K562 (cell line): ENCODE data around the gene PLTP. TPM values are rescaled to one million over a fixed set of nuclear protein-coding genes. Genes with fewer than 3 reads are reported as not detected.

Source experiments
- ATAC-seq: fragments of 200-7000 bp; cut with Tn5 transposase; 3 replicates; pipeline ENCODE4 v1.9.1; 2020; ENCODE audit warnings: moderate library complexity
- BruUV-seq: library from RNA; stranded (reverse); fragments of 400-500 nt; replicated peaks from 2 replicates; lab custom pipeline; 2021; lab: Mats Ljungman, UMichigan
- CTCF ChIA-PET: fragments of 300-600 bp; formaldehyde crosslinking; extraction: SDS; loops from one replicate; lab custom pipeline; 2021; ENCODE audit warnings: low intra/inter-chr PET ratio; lab: Yijun Ruan, JAX
- POLR2A ChIA-PET: fragments of 300-600, 350-650 bp; sonication (Branson Sonifier 250); formaldehyde crosslinking; extraction: SDS; loops from one replicate; lab custom pipeline; 2021; ENCODE audit warnings: antibody characterized with exemption, inconsistent platforms; lab: Yijun Ruan, JAX
- DNase-seq, 4 experiments: peaks; one replicate each; pipeline versions ENCODE4 v3.0.0 to v3.0.0-alpha.2; 2011 to 2018; ENCODE audit warnings: low spot score in 3 of 4, mixed read lengths in 3 of 4; ENCODE audit errors: extremely low read depth in 1 of 4
- FAIRE-seq: peaks from 2 replicates; lab custom pipeline; 2011; peaks lifted over from hg19 to GRCh38; lab: Jason Lieb, UNC
- H2AFZ ChIP-seq: 2 replicates; pipeline ENCODE4 v1.6.0; 2011; ENCODE audit warnings: low read depth, low read length, control low read depth, inconsistent platforms
- H3K27ac ChIP-seq: fragments of 200-600 bp; 3 replicates; pipeline ENCODE4 v1.8.0; 2011; ENCODE audit warnings: low read depth, mild to moderate bottlenecking, control low read depth, inconsistent platforms, low read length, moderate library complexity, mixed read lengths; ENCODE audit errors: extremely low read depth
- H3K27me3 ChIP-seq, 2 experiments: fragments of 300-600 bp in 1 of 2; 2 replicates in 1 of 2; 3 replicates in 1 of 2; pipeline versions ENCODE4 v1.6.0 to v1.8.0; 2011; ENCODE audit warnings: inconsistent platforms in 2 of 2, low read length in 2 of 2, mild to moderate bottlenecking in 1 of 2, mixed read lengths in 1 of 2, moderate library complexity in 1 of 2; ENCODE audit not compliant: control insufficient read depth in 2 of 2, insufficient read depth in 2 of 2
- H3K36me3 ChIP-seq: fragments of 300-600 bp; 3 replicates; pipeline ENCODE4 v1.8.0; 2011; ENCODE audit warnings: mild to moderate bottlenecking, low read length, inconsistent platforms; ENCODE audit not compliant: control insufficient read depth, insufficient read depth
- H3K4me1 ChIP-seq, 2 experiments: fragments of 200-600 bp in 1 of 2; replicated peaks in 1 of 2; 2 replicates in 1 of 2; 3 replicates in 1 of 2; pipeline versions ENCODE4 v1.5.1 to v1.8.0; 2011; ENCODE audit warnings: inconsistent platforms in 2 of 2, low read length in 2 of 2, mild to moderate bottlenecking in 1 of 2, mixed read lengths in 1 of 2, moderate library complexity in 1 of 2; ENCODE audit not compliant: control insufficient read depth in 2 of 2, insufficient read depth in 2 of 2
- H3K4me2 ChIP-seq: 2 replicates; pipeline ENCODE4 v1.6.1; 2011; ENCODE audit warnings: low read length, control low read depth, inconsistent platforms, mixed read lengths; ENCODE audit not compliant: insufficient read depth
- H3K4me3 ChIP-seq: fragments of 200-600 bp; sonication (generic), shearing (Covaris generic); 2 replicates; pipeline ENCODE4 v1.5.1; 2016; ENCODE audit warnings: control low read depth, inconsistent platforms
- H3K79me2 ChIP-seq: fragments of 200-600 bp; 3 replicates; pipeline ENCODE4 v1.8.0; 2011; ENCODE audit warnings: low read length, inconsistent platforms; ENCODE audit not compliant: control insufficient read depth, insufficient read depth
- H3K9ac ChIP-seq, 2 experiments: 2 replicates each; pipeline versions ENCODE4 v1.6.0 to v1.6.1; 2011; ENCODE audit warnings: low read depth in 2 of 2, low read length in 2 of 2, control low read depth in 1 of 2, inconsistent platforms in 1 of 2, mild to moderate bottlenecking in 1 of 2, mixed read lengths in 1 of 2; ENCODE audit not compliant: insufficient read depth in 1 of 2
- H3K9me1 ChIP-seq: one replicate; pipeline ENCODE4 v1.6.0; 2011; ENCODE audit warnings: inconsistent platforms, mild to moderate bottlenecking, low read length, moderate library complexity; ENCODE audit not compliant: control insufficient read depth, insufficient read depth
- H3K9me3 ChIP-seq: replicated peaks from 2 replicates; pipeline ENCODE4 v1.5.1; 2011; ENCODE audit warnings: low read depth, low read length, inconsistent platforms; ENCODE audit not compliant: control insufficient read depth, insufficient read depth
- H4K20me1 ChIP-seq: replicated peaks from 2 replicates; pipeline ENCODE4 v1.6.1; 2011; ENCODE audit warnings: low read length, inconsistent platforms, mixed read lengths; ENCODE audit not compliant: control insufficient read depth, insufficient read depth
- CBX5 ChIP-seq: IDR thresholded peaks from 2 replicates; pipeline ENCODE4 v1.6.1; 2014; ENCODE audit warnings: low read depth, borderline replicate concordance
- CHCHD3 ChIP-seq: fragments of 250-450 bp; sonication (Bioruptor Pico); IDR thresholded peaks from 2 replicates; pipeline ENCODE4 v2.1.2; 2022; ENCODE audit warnings: mild to moderate bottlenecking
- DNMT1 ChIP-seq: fragments of 450-650 bp; IDR thresholded peaks from 2 replicates; pipeline ENCODE4 v1.6.1; 2016; ENCODE audit warnings: antibody characterized with exemption, mild to moderate bottlenecking
- FIP1L1 ChIP-seq: fragments of 200-400 bp; formaldehyde crosslinking; IDR thresholded peaks from 2 replicates; pipeline ENCODE4 v1.6.1; 2018; ENCODE audit warnings: mild to moderate bottlenecking, low read depth, low read length; ENCODE audit not compliant: poor library complexity, severe bottlenecking
- NCOA4 ChIP-seq: fragments of 450-650 bp; IDR thresholded peaks from 2 replicates; pipeline ENCODE4 v1.6.1; 2018; ENCODE audit warnings: mild to moderate bottlenecking; ENCODE audit not compliant: partially characterized antibody
- NR3C1 ChIP-seq: sonication (generic); formaldehyde crosslinking; IDR thresholded peaks from 2 replicates; pipeline ENCODE4 v1.8.1; 2022; ENCODE audit warnings: missing genetic modification reagents
- POLR2AphosphoS2 ChIP-seq: IDR thresholded peaks from 2 replicates; pipeline ENCODE4 v1.6.1; 2012; ENCODE audit warnings: low read length, improper control_type of control experiment
- POU5F1 ChIP-seq: fragments of 150-350 bp; IDR thresholded peaks from 2 replicates; pipeline ENCODE4 v1.6.1; 2014; ENCODE audit warnings: borderline replicate concordance, low read length, low read depth, mild to moderate bottlenecking; ENCODE audit not compliant: partially characterized antibody
- RBM25 ChIP-seq: fragments of 200-400 bp; formaldehyde crosslinking; IDR thresholded peaks from 2 replicates; pipeline ENCODE4 v1.6.1; 2018; ENCODE audit warnings: low read length, low read depth, moderate library complexity; ENCODE audit not compliant: severe bottlenecking
- RFX7 ChIP-seq: fragments of 250-450 bp; sonication (Bioruptor Pico); IDR thresholded peaks from 2 replicates; pipeline ENCODE4 v1.5.1; 2021; ENCODE audit warnings: mild to moderate bottlenecking
- RHOXF2B ChIP-seq: fragments of 250-450 bp; sonication (Bioruptor Pico); conservative IDR thresholded peaks from 2 replicates; pipeline ENCODE4 v1.5.1; 2021
- RNF2 ChIP-seq: sonication (generic); IDR thresholded peaks from 2 replicates; pipeline ENCODE4 v1.6.1; 2016
- TCF3 ChIP-seq: sonication (generic); formaldehyde crosslinking; IDR thresholded peaks from 2 replicates; pipeline ENCODE4 v1.4.0; 2020; ENCODE audit warnings: mild to moderate bottlenecking, missing genetic modification reagents
- TSHZ1 ChIP-seq: fragments of 250-450 bp; sonication (Bioruptor Pico); IDR thresholded peaks from 2 replicates; pipeline ENCODE4 v1.4.0; 2020; ENCODE audit warnings: mild to moderate bottlenecking, moderate library complexity
- UBTF ChIP-seq, 2 experiments: IDR thresholded peaks; 2 replicates each; pipeline ENCODE4 v1.6.1; 2012; ENCODE audit warnings: improper control_type of control experiment in 2 of 2, low read depth in 2 of 2, low read length in 2 of 2, borderline replicate concordance in 1 of 2
- ZBTB34 ChIP-seq: fragments of 250-450 bp; sonication (Bioruptor Pico); IDR thresholded peaks from 2 replicates; pipeline ENCODE4 v1.8.0; 2021; ENCODE audit warnings: mild to moderate bottlenecking, moderate library complexity
- ZNF224 ChIP-seq: sonication (generic); formaldehyde crosslinking; IDR thresholded peaks from 2 replicates; pipeline ENCODE4 v1.8.0; 2022; ENCODE audit warnings: mild to moderate bottlenecking, missing genetic modification reagents
- WGBS: fragments of 100-300 bp; shearing (Covaris generic); methylation state at CpG from one replicate; pipeline ENCODE4 v1.1.6; 2016; ENCODE audit warnings: low coverage, mixed read lengths; ENCODE audit not compliant: insufficient coverage; ENCODE audit errors: missing lambda C conversion rate; 5-methylcytosine and 5-hydroxymethylcytosine counted together
- in situ Hi-C: fragments of 300-500 bp; cut with MboI; formaldehyde crosslinking; loops from 4 replicates; pipeline ENCODE4 v1.15.0; 2018; ENCODE audit warnings: inconsistent platforms, mixed read lengths
- intact Hi-C: fragments of 100-400 bp; cut with micrococcal nuclease; formaldehyde crosslinking; loops from 2 replicates; pipeline ENCODE4 v1.14.2; 2022
- polyA plus RNA-seq, 8 experiments: library from polyadenylated mRNA; depleted of rRNA in 4 of 8; stranded (reverse) in 5 of 8; unstranded in 3 of 8; fragments of >200 nt; fragmentation: Nextera tagmentation in 2 of 8; fragmentation: Illumina TruSeq in 1 of 8; extraction: Ambion mirVana in 2 of 8; extraction: Trizol in 1 of 8; gene quantifications; 2 replicates each; pipeline versions ENCODE4 v1.2.1 to v1.2.3, GENCODE V29; 2011 to 2014; ENCODE audit warnings: inconsistent platforms in 1 of 8, missing spikeins in 1 of 8
- total RNA-seq, 7 experiments: library from RNA; depleted of rRNA in 6 of 7; stranded (reverse); fragments of >200 nt in 6 of 7; fragmentation: Illumina TruSeq in 2 of 7; extraction: Trizol in 2 of 7; gene quantifications; 2 replicates each; pipeline versions ENCODE4 v1.2.1 to v1.2.3, GENCODE V29; 2011 to 2021; ENCODE audit warnings: low replicate concordance in 1 of 7

Gene PLTP
- total and polyA plus RNA-seq, 9 of the 15 experiments (the other 6 are each of a cell fraction or from before 2014, with no cell fraction given), result 2.8 to 29.3 (median 17.6) TPM

GRCh38 chr20:45897289-45897688 lies 14.7 kb downstream of the PLTP start:
- Histone ChIP-seq H3K4me2 (no peak overlapping the region), H3K9me3 (no peaks in the 10 kb centered on the region), H4K20me1 (no peaks in the 10 kb centered on the region), H3K27me3 (no peaks in the 10 kb centered on the region), H3K79me2 (no peaks in the 10 kb centered on the region), H3K4me3 (no peak overlapping the region), H3K4me1 (peaks cover 1 to 12% of the 10 kb centered on the region in 2 experiments; a peak in 4 of 5 replicates), H3K27ac (no peak overlapping the region), H2AFZ (no peak overlapping the region), H3K36me3 (peaks cover 59% of the 10 kb centered on the region; the same call in 2 of the 3 replicates), H3K9me1 (no peaks in the 10 kb centered on the region), H3K9ac (no peak overlapping the region; a peak in 1 of 4 replicates)
- 60% methylated on average over 2 of the region's 2 CpGs for WGBS
- intact Hi-C loops, result no loop called here
- BruUV-seq, result no TSS peak
- in situ Hi-C loops, result no loop called here
- CTCF ChIA-PET, result no interaction called here
- TF ChIP-seq DNMT1 (no peak), CHCHD3 (no peak), TSHZ1 (no peak), POLR2AphosphoS2 (0 out of 2 replicates have a peak, but pooled peaks have one; percentile 32), RNF2 (no peak), RHOXF2B (CRISPR knock-in tag) (no peak), CBX5 (no peak), TCF3 (CRISPR knock-in tag) (no peak), RBM25 (peak; percentile 74), POU5F1 (no peak), UBTF (IDR thresholded peaks at IDR 0.05; ENCODE audit: borderline replicate concordance in 1 of 2, low read depth in 2 of 2, low read length in 2 of 2) (no peak), RFX7 (CRISPR knock-in tag) (no peak), ZNF224 (no peak), ZBTB34 (CRISPR knock-in tag) (no peak), NR3C1 (CRISPR knock-in tag) (no peak), NCOA4 (no peak), FIP1L1 (no peak)
- POLR2A ChIA-PET, result interaction anchor here (0.6 to 1.4 kb wide), 4 partner anchors 9 to 603 kb away, joined by 3 to 6 read pairs (median 4); partner anchors contain the start of gene PCIF1
- FAIRE-seq (no peak), DNase-seq (no peak), ATAC-seq (no peak)
